ENCODE results near the gene MYLIP.
A peak's percentile ranks its signal among the peaks of the same experiment; 100 is the strongest.

The MYLIP gene

DNA sequence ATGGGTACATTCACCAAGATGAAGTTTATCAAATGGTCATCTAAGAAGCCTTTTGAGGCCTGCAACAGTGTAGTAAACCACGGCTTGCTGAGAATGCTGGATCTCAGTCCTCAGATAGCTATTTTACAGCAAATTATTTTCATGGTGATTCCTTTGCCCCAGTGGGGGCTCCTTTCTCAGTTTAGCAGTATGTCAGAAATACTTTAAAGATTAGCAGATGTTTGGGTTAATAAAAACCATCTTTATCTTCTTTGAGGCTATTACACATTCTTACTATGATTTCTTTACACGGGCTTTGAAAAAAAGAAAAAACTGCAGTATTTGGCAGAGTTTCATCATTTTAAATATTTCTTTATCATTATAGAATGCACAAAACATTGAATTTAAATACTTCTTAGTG is 10.7 kb downstream of the MYLIP start:
- FAIRE-seq = no peak
- no peak for DNase-seq (ENCODE audit: low spot score)

- no peak for DNase-seq (ENCODE audit: low spot score)
- no peak for FAIRE-seq
These were observed 11.7 kb downstream of the MYLIP start for GRCh38 chr6:16140607-16141006.

DNA sequence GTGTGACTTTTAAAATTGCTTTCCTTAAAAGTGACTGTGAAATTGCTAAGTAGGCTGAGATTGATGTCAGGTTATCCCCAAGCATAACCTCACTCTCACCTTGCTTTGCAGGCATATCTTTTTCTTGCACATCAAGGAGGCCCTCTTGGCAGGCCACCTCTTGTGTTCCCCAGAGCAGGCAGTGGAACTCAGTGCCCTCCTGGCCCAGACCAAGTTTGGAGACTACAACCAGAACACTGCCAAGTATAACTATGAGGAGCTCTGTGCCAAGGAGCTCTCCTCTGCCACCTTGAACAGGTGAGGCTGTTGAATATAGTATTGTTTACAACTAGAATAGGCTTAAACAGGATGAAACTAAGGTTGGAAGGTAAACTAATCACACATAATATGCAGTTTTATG is 12.6 kb downstream of the MYLIP start:
- DNase-seq (ENCODE audit: low spot score) (no peak), FAIRE-seq (no peak)

DNA sequence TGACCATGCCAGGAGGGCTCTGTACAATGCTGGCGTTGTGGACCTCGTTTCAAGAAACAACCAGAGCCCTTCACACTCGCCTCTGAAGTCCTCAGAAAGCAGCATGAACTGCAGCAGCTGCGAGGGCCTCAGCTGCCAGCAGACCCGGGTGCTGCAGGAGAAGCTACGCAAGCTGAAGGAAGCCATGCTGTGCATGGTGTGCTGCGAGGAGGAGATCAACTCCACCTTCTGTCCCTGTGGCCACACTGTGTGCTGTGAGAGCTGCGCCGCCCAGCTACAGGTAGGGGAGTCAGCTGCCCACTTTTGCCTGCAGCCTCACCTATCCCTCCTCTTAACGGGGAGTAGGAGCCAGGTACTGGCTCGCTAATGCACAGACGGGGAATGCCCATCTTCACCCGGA is 16.2 kb downstream of the MYLIP start:
- DNase-seq (ENCODE audit: low spot score) (no peak), FAIRE-seq (no peak)

GRCh38 chr6:16146028-16146427 is 17.1 kb downstream of the MYLIP start:
- FAIRE-seq (no peak), DNase-seq (ENCODE audit: low spot score) (no peak)

GRCh38 chr6:16146527-16146955 is 17.7 kb downstream of the MYLIP start:
- FAIRE-seq (no peak), DNase-seq (ENCODE audit: low spot score) (no peak)

DNA sequence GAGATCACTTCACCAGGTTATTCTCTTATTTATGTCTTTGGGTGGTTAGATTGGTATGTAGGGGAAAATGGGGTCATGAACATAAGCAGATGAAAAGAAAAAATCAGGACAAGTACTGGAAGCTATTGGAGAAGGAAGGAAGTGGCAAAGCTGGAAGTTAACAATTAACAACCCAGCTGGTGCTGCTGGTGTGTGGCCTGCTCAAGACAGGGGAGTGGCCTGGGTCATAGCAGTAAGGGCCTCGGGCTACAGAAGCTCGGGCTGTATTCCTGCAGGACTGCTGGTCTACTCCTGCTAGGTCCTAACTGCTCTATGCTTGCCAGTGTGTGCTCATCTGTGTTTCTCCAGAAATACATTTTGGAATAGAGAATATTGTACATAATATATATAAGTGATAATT is 19.6 kb downstream of the MYLIP start:
- DNase-seq (ENCODE audit: low spot score) (peak; percentile 60), FAIRE-seq (peak; percentile 75)

GRCh38 chr6:16149305-16149704 is 20.4 kb downstream of the MYLIP start:
- no peak for FAIRE-seq

DNA sequence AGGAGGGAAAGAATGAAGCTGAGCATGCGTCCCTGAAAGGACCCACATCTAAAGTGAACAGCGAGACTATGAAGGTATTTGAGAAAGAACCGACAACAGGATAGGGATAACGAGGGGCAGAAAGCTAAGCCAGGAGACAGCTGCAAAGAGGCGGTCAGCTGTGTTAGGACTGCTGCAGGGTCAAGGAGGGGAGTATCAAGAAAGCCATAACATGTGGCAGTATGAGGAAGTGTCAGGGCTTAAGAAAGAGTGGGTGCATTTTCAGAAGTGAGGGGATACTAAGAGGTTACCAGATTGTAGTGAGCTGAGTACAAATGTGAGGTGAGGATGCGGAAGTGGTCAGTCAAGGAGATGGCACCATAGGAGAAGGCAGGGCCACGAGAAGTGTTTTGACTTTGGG is 21.2 kb downstream of the MYLIP start:
- FAIRE-seq (no peak), DNase-seq (ENCODE audit: low spot score) (no peak)

More at GRCh38 chr6:16149305-16149704, 20.4 kb downstream of the MYLIP start:
- DNase-seq (ENCODE audit: low spot score) = no peak

GRCh38 chr6:16153211-16153820 is 24.4 kb downstream of the MYLIP start:
- FAIRE-seq (no peak), DNase-seq (ENCODE audit: low spot score) (no peak)

DNA sequence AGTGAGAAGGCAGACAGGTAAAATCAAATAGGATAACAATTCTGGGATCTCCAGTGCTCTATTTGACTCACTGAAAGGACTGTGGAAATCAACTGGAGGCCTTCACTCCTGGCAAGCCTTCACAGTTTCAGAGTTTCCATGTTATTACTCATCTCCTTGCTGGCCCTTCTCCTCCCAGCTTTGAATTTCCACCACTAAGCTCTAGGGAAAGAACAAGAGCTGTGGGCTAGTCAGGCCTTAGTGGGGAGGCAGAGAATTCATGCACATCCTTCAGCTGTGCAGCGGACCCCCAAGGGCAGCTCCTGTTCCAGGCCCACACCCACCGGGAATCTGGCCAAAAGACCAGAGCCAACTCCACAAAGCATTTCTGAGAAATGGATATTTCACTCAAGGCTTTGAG is 26.0 kb downstream of the MYLIP start:
- FAIRE-seq = no peak
- no peak for DNase-seq (ENCODE audit: low spot score)

DNA sequence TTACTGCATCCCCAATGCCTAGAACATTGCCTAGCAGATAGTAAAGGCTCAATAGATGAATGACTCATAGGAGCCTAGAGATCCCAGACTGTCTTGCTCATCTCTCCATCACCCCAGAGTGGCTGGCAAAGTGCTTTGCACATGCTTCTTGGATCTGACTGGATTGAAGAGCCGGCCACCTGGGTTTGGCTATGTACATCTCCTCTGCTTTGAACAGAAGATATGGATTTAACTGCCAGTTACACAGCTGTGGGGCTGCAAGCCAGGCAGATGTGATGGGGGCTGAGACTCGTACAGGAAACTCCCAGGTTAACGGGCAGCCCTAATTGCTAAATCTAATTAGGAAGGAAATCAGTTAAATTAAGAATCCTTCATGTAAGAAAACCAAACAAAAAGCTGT is 28.6 kb downstream of the MYLIP start:
- FAIRE-seq (no peak), DNase-seq (ENCODE audit: low spot score) (no peak)

DNA sequence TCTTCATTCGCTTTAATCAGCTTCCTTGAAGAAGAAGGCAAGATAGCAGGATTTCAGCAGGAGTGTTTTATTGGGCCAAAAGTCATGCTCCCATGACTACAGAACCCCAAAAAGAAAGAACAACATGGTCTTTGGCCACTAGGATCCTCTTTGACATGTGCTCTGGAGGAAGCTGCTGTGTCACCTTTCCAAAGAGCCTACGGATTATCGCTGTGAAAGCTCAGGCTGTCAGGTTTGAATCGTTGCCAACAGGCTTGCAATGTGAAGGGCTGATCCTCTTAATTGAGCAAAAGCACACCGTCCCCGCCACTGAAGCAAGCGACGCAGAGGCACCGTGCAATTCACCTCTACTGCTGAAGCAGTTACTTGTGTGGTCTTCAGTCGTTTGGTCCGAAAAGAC is 29.0 kb downstream of the MYLIP start:
- FAIRE-seq = no peak

DNA sequence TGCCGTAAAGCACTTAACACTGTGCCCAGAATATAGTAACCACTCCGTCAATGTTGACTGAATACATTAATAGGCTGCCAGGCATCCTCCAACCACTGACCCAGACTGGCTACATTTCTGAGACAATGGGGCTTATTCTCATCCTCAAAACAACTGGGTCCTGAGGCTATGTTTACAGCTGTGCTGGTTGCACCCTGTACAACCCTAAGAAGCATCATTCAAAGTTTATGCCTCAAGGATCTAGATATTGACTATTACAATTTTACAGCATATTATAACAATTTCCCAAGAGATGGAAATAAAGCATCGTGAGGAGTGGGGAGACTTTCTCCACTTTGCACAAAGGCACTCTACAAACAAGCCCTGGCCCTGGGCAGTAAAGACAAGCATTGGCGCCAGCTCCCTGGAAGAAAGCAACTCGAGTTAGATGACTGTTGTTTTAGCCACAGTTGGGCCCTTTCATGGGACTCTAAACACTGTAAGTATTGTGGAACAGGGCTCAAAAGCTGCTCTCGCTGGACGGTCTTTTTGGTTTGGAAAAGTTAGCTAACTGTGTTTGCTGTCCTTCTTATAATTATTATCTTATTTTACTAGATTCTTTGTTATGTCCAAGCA is 30.2 kb downstream of the MYLIP start:
- FAIRE-seq (no peak), DNase-seq (ENCODE audit: low spot score) (no peak)

More for the DNA sequence above, 29.0 kb downstream of the MYLIP start:
- DNase-seq (ENCODE audit: low spot score) = no peak

DNA sequence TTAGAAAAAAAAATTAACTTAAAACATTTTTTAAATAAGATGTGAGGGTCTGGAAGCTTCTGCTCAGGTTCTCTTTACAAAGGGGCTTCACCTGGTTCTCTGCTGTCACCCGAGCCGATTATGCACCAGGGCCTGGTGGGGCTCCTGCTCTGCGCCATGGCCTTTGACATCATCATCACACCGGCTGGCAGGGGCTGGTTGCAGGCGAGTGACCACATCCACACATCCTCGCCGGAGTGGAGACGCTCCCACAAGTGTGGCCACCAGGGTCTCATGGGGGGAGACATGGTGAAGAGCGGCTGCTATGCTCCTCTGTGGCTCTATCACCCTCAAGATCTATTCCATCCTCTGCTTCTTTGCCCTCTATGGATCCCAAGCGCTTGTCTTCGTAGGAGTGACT is 31.9 kb downstream of the MYLIP start:
- no peak for FAIRE-seq
- no peak for DNase-seq (ENCODE audit: low spot score)

DNA sequence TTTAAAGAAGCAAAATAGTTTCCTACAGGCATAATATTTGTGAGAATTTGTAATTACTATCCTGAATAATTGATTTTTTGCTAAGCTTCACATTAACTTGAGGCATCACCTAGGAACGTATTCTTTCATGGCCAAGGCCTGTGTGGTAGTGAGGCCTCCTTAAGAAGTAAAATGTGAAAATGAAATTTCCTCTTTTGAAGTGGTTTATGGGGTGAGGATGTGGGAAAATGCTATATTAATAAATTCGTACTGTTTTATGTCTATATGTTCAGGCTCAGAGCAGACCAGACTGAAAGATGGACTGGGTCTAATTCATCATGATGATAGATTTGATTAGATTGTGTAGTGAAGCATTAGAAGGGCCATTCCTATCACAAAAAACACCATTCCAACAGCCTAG is 33.1 kb downstream of the MYLIP start:
- FAIRE-seq (no peak), DNase-seq (ENCODE audit: low spot score) (no peak)

DNA sequence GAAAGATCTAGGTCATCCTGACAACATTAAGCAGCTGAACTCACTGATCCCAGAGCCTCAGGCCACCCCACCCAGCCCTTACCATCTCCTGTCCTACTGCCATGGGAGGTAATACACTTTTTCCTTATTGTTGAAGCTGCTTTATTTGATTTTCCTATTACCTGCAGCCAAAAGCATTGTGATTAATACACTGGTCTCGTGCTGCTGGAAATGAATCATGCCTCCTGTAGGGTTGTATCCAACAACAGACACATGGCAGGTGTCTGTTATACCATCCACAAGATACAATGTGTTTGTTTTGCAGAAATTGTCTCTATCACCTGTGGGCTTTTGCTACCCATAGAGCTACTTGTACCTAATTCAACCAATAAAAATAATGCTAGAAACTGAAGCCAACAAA is 34.2 kb downstream of the MYLIP start:
- FAIRE-seq = no peak
- DNase-seq (ENCODE audit: low spot score) = no peak

DNA sequence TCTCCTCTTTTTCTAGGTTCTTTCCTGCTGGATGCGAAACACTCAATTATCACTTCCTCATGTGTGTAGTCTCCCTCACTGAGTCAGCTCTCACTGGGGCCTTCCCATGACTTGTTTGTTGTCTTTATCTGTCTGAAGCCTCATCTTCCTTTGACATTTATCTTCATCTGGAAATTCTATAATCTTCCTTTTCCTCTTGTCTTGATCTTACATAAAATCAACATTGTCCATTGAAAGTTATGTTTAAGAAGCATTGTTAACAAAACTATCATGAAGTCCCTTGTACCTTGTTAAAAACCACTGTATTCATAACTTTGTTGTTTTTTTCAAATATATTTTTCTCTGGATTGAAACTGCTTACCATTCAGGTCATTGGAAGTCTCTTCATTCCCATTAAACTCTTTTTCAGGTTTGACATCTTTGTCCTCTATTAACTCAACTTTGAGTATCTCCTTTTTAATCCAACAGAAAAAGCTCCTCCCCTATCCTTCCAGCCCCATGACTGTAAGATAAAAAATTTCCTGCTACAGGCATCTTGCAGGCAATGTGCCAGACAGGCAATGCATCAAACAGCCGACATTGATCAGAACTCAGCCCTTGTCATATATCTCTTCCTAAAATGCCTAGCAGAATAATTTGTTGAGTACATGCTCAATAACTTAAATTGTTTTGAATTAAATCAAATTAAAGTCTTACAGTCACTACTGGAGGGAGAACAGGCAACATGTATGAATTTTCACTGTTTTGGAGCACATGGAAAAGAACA is 34.8 kb downstream of the MYLIP start:
- FAIRE-seq = no peak

GRCh38 chr6:16165641-16166040 is 36.8 kb downstream of the MYLIP start:
- no peak for FAIRE-seq
- DNase-seq (ENCODE audit: low spot score) = no peak

More for the DNA sequence above, 34.8 kb downstream of the MYLIP start:
- DNase-seq (ENCODE audit: low spot score) = no peak

GRCh38 chr6:16166871-16167608 is 38.2 kb downstream of the MYLIP start:
- DNase-seq (ENCODE audit: low spot score) = no peak
- FAIRE-seq = no peak

GRCh38 chr6:16168121-16168520 is 39.2 kb downstream of the MYLIP start:
- FAIRE-seq = no peak
- DNase-seq (ENCODE audit: low spot score) = no peak

DNA sequence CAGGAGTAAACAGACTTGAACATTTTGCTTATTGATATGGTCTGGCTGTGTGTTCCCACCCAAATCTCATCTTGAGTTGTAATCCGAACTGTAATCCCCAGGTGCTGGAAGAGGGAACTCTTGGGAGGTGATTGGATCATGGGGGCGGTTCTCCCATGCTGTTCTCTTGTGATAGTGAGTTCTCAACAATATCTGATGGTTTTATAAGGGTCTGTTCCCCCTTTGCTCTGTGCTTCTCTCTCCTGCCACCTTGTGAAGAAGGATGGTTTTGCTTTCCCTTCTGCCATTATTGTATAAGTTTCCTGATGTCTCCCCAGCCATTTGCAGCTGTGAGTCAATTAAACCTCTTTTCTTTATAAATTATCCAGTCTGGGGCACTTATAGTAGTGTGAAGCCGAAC is 40.0 kb downstream of the MYLIP start:
- FAIRE-seq (no peak), DNase-seq (ENCODE audit: low spot score) (peak; percentile 10)
